Thoracic aorta (tissue), 2 donors: ENCODE results near the gene CUL2. TPM values are rescaled to one million over a fixed set of nuclear protein-coding genes. Genes with fewer than 3 reads are reported as not detected.

Experiments used
- ATAC-seq: fragments of 150-250 bp; one replicate; pipeline ENCODE4 v1.8.0; 2017; ENCODE audit warnings: low read depth; ENCODE audit not compliant: insufficient number of reproducible peaks, low FRiP score
- DNase-seq: peaks from one replicate; pipeline ENCODE4 v3.0.0-alpha.2; 2020; ENCODE audit warnings: low spot score
- H3K27ac ChIP-seq, 2 donors: fragments of 200-600 bp; sonication (generic); 1 replicate in 1 of 2; 2 replicates in 1 of 2; pipeline ENCODE4 v1.5.1; 2016; ENCODE audit warnings: mild to moderate bottlenecking in 2 of 2, moderate library complexity in 2 of 2
- H3K27me3 ChIP-seq: fragments of 200-600 bp; sonication (generic); replicated peaks from 2 replicates; pipeline ENCODE4 v1.6.0; 2016; ENCODE audit warnings: mild to moderate bottlenecking; ENCODE audit not compliant: insufficient read depth
- H3K36me3 ChIP-seq: fragments of 200-600 bp; sonication (generic); one replicate; pipeline ENCODE4 v1.5.1; 2016
- H3K4me1 ChIP-seq, 2 donors: fragments of 200-600 bp; sonication (generic); 1 replicate in 1 of 2; 2 replicates in 1 of 2; pipeline versions ENCODE4 v1.5.1 to v1.6.0; 2016; ENCODE audit warnings: low read depth in 2 of 2, mild to moderate bottlenecking in 1 of 2; ENCODE audit not compliant: control insufficient read depth in 1 of 2
- H3K4me3 ChIP-seq: fragments of 200-600 bp; sonication (generic); 2 replicates; pipeline ENCODE4 v1.5.1; 2016; ENCODE audit warnings: mild to moderate bottlenecking
- H3K9me3 ChIP-seq: fragments of 200-600 bp; sonication (generic); 2 replicates; pipeline ENCODE4 v1.5.1; 2016
- total RNA-seq, 2 donors: library from RNA; depleted of rRNA; stranded (reverse); fragments of >200 nt; gene quantifications; one replicate each; pipeline versions ENCODE4 v1.1.0 to v1.2.3, GENCODE V29; 2016
- TF ChIP-seq, protein P1 (sequence below): fragments of 200-600 bp; sonication (generic); IDR thresholded peaks from one replicate; pipeline ENCODE4 v1.5.1; 2019; ENCODE audit warnings: antibody characterized with exemption

CUL2 gene
- total RNA-seq, 2 donors from 2014 or later, result 9.6 to 11.8 TPM

DNA sequence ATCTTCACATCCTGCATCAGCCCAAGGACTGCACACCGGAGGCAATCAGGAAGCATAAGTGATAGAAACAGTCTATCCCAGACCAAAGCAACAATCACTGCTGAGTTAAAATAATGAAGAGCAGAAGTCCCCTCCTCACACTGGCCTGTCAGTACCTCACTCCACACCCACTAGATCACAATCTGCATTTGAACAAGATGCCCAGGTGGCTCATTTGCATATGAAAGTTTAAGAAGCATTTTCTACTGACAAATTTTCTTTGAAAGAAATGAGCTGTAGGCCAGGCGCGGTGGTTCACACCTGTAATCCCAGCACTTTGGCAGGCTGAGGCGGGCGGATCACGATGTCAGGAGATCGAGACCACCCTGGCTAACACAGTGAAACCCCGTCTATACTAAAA is 77.4 kb downstream of the CUL2 start:
- no peaks in the 10 kb centered on the region for H3K9me3 ChIP-seq
- DNase-seq, result no peak
- no peak for ATAC-seq
- H3K4me3 ChIP-seq, result no peak overlapping the region
- H3K27me3 ChIP-seq, result no peaks in the 10 kb centered on the region
- TF ChIP-seq, protein P1, sequence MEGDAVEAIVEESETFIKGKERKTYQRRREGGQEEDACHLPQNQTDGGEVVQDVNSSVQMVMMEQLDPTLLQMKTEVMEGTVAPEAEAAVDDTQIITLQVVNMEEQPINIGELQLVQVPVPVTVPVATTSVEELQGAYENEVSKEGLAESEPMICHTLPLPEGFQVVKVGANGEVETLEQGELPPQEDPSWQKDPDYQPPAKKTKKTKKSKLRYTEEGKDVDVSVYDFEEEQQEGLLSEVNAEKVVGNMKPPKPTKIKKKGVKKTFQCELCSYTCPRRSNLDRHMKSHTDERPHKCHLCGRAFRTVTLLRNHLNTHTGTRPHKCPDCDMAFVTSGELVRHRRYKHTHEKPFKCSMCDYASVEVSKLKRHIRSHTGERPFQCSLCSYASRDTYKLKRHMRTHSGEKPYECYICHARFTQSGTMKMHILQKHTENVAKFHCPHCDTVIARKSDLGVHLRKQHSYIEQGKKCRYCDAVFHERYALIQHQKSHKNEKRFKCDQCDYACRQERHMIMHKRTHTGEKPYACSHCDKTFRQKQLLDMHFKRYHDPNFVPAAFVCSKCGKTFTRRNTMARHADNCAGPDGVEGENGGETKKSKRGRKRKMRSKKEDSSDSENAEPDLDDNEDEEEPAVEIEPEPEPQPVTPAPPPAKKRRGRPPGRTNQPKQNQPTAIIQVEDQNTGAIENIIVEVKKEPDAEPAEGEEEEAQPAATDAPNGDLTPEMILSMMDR, result no peak
- no peaks in the 10 kb centered on the region for H3K4me1 ChIP-seq
- no peak overlapping the region for H3K27ac ChIP-seq
- H3K36me3 ChIP-seq, result peaks cover 33% of the 10 kb centered on the region

DNA sequence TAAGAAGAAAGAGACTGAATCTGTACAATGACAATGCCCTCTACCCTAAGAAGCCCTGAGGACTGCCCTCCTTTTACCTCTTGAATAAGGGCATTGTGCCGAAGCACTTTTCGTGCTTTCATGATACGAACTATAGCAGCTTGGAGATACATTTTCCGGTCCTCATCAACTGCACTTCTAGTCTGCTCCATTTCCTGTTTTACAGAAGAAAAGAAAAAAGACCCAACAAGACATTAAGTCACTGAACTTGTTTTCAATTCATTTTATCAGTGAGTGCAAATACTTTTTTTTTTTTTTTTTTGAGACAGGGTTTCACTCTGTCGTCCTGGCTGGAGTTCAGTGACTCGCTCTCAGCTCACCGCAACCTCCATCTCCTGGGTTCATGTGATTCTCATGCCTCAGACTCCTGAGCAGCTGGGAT is 78.4 kb downstream of the CUL2 start:
- ATAC-seq (no peak), DNase-seq (no peak)
- TF ChIP-seq, protein P1, result no peak
- Histone ChIP-seq H3K9me3 (no peaks in the 10 kb centered on the region), H3K4me3 (no peak overlapping the region), H3K4me1 (no peaks in the 10 kb centered on the region), H3K27me3 (no peaks in the 10 kb centered on the region), H3K36me3 (peaks cover 27% of the 10 kb centered on the region), H3K27ac (no peak overlapping the region)

DNA sequence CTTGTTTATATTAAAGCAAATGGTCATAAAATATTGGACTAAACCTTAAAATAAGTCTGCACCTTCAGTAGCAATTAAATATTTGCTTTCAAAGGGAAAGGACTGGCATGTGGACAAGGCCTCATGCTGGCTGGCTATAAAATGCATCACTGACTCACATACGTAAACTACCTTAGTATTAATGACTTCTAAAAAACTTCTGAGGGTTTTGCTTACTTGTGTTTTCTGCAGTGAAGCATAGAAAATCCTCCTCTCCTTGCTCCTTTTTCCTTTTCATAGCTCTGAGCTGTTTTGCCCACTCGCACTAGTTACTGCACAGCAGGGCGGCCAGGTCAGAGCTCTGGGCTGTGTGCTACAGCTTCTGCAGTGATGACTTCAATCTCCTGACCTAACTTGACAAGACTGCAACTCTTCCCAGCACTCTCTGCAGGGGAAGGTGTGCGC is 82.3 kb downstream of the CUL2 start:
- Histone ChIP-seq H3K27ac (no peak overlapping the region), H3K36me3 (peaks cover 22% of the 10 kb centered on the region), H3K27me3 (no peaks in the 10 kb centered on the region), H3K4me3 (no peak overlapping the region), H3K9me3 (no peaks in the 10 kb centered on the region), H3K4me1 (no peaks in the 10 kb centered on the region)
- no peak for DNase-seq
- ATAC-seq, result no peak
- TF ChIP-seq, protein P1, result no peak

DNA sequence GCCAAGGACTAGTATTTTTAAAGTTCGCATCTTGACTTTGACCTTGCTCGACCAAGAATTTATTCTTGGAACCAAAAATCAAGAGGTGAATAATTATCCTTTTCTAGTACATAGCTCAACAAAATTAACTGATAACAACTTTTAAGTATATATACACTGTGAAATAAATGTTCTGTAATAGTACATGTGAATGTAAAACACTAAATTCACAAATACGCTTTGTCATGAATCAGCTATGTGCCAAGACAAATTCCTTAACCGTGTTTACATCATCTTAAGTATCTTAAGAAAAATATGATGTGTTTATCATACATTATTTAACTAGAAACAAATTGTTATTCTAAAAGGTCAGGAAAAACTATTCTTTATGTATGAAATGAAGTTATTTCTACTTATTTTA is 83.3 kb downstream of the CUL2 start:
- no peak overlapping the region for H3K27ac ChIP-seq
- peaks cover 13% of the 10 kb centered on the region for H3K36me3 ChIP-seq
- ATAC-seq (no peak), DNase-seq (no peak)
- no peak overlapping the region for H3K4me3 ChIP-seq
- TF ChIP-seq, protein P1, result no peak
- H3K4me1 ChIP-seq, result no peaks in the 10 kb centered on the region
- H3K9me3 ChIP-seq, result no peaks in the 10 kb centered on the region
- no peaks in the 10 kb centered on the region for H3K27me3 ChIP-seq

DNA sequence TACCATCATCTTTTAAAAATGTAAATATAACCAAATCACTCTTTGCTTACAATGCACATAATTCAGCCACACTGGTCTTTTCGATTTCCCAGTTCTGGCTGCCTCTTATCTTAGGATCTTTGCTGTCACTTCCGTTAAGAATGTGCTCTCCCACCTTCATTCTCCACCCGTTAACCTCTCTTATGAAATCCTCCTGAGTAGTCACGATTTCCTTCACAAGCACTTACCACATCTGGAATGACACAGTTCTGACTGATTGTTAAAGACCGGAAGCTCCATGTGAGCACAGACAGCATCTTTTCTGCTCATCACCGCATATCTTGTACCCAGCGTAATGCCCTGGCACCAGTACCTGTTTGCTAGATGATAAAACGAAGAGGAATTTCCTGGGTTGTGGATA is 84.3 kb downstream of the CUL2 start:
- no peaks in the 10 kb centered on the region for H3K9me3 ChIP-seq
- TF ChIP-seq, protein P1, result no peak
- DNase-seq, result no peak
- H3K4me1 ChIP-seq, result no peaks in the 10 kb centered on the region
- H3K36me3 ChIP-seq, result peaks cover 7% of the 10 kb centered on the region
- ATAC-seq, result no peak
- no peak overlapping the region for H3K4me3 ChIP-seq
- H3K27me3 ChIP-seq, result no peaks in the 10 kb centered on the region
- no peak overlapping the region for H3K27ac ChIP-seq
